Psoas muscle (tissue), 8 donors: ENCODE results near the gene WSCD2. TPM values are rescaled to one million over a fixed set of nuclear protein-coding genes. Genes with fewer than 3 reads are reported as not detected.
"Not testable (repeated sequence)": the region's sequence is repeated elsewhere in the genome, so short reads cannot be mapped to it uniquely, and the experiment has no call there.

Experiments used
- ATAC-seq, 4 donors: fragments of 200-7000 bp; cut with Tn5 transposase; one replicate each; pipeline ENCODE4 v1.9.1; 2020; ENCODE audit warnings: moderate library complexity in 3 of 4, mild to moderate bottlenecking in 2 of 4
- DNase-seq, 2 donors: peaks; one replicate each; pipeline ENCODE4 v3.0.0-alpha.2; 2020
- H3K27ac ChIP-seq: fragments of 200-600 bp; one replicate; pipeline ENCODE4 v1.8.0; 2022
- H3K27me3 ChIP-seq, 3 donors: fragments of 200-600 bp in 1 of 3; one replicate each; pipeline versions ENCODE4 v1.6.1 to v1.8.0; 2013 to 2022; ENCODE audit warnings: low read length in 2 of 3, mild to moderate bottlenecking in 2 of 3, moderate library complexity in 1 of 3; ENCODE audit not compliant: insufficient read depth in 3 of 3
- H3K36me3 ChIP-seq, 2 donors: fragments of 200-600 bp in 1 of 2; one replicate each; pipeline versions ENCODE4 v1.6.1 to v1.8.0; 2013 to 2022; ENCODE audit warnings: low read depth in 1 of 2, mild to moderate bottlenecking in 1 of 2, moderate library complexity in 1 of 2; ENCODE audit not compliant: insufficient read depth in 1 of 2
- H3K4me1 ChIP-seq: fragments of 200-600 bp; one replicate; pipeline ENCODE4 v1.8.0; 2022
- H3K4me3 ChIP-seq: fragments of 200-600 bp; one replicate; pipeline ENCODE4 v1.8.0; 2022; ENCODE audit warnings: mild to moderate bottlenecking
- H3K9me3 ChIP-seq: fragments of 200-600 bp; one replicate; pipeline ENCODE4 v1.8.0; 2022
- WGBS, 3 donors: extraction: QIAGEN DNeasy Blood & Tissue Kit; methylation state at CpG; one replicate each; pipeline versions ENCODE4 v1.1.6 to v1.1.7; 2013; 5-methylcytosine and 5-hydroxymethylcytosine counted together
- intact Hi-C, 2 donors: fragments of 100-400 bp; cut with DNase I; formaldehyde crosslinking; loops; one replicate each; pipeline versions ENCODE4 v1.11.0 to v1.14.2; 2022
- polyA plus RNA-seq, 3 donors: library from polyadenylated mRNA; stranded (reverse); fragments of 200-250 nt; gene quantifications; one replicate each; pipeline ENCODE4 v1.2.3, GENCODE V29; 2013
- total RNA-seq, 4 donors: library from RNA; stranded (reverse); fragmentation: NEBNext Ultra II Directional in 2 of 4; extraction: Animal tissue kit (Norgen Biotek cat#: 25700) in 2 of 4; gene quantifications; one replicate each; pipeline versions ENCODE4 v1.2.1 to v1.2.4, GENCODE V29; 2021 to 2023
- TF ChIP-seq, protein P1 (sequence below): fragments of 200-600 bp; IDR thresholded peaks from one replicate; pipeline ENCODE4 v1.8.0; 2022; ENCODE audit warnings: antibody characterized with exemption
- donor health status: healthy with polysubstance abuse.
- donor health status: DM: no; HTN: no; CAD: no; lungs with moderate emphysema.
- donor health status: Bipolar disorder and iron deficiency.
- donor health status: healthy.
- donor health status: DM: yes; HTN: yes; CAD: no.
- donor health status: DM: no; HTN: no; CAD: no.
- donor health status: DM: no; HTN: no; CAD: no.
- donor health status: DM: yes; HTN: yes; CAD: no.

WSCD2 gene
- total and polyA plus RNA-seq, 7 donors = 0.01 to 0.21 TPM; not detected in 5

DNA sequence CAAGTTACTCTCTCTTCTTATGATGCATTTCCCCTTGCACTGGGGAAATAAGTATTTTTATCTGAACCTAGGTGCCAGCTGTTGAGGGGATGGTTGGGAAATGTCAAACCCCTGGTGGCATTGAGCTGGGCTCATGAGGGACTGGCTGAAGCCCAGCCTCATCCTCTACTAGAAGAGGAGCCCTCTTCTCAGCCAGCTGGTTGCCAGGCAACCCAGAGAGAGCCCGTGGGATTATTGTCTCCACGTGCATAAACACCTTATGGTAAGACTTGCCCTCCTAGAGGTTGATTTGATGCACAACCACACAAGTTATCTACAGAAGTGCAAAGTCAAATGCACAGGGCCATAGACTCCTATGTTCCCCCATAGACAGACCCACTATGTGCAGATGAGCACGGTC lies 89.8 kb downstream of the WSCD2 start:
- WGBS, 3 donors = 44 to 51% (median 45%) methylated on average over 3 of the region's 3 CpGs
- no peak overlapping the region for H3K27ac ChIP-seq

DNA sequence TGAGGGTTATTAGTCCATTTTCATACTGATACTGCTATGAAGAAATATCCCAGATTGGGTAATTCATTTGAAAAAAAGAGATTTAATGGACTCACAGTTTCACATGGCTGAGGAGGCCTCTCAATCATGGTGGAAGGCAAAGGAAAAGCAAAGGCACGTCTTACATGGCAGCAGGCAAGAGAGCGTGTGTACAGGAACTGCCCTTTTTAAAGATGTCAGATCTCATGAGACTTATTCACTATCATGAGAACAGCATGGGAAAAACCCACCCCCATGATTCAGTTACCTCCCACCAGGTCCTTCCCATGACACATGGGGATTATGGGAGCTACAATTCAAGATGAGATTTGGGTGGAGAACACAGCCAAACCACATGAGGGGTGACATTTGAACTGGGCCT lies 96.0 kb downstream of the WSCD2 start:
- H3K4me3 ChIP-seq, H3K27me3 ChIP-seq, H3K9me3 ChIP-seq, H3K27ac ChIP-seq, H3K4me1 ChIP-seq, H3K36me3 ChIP-seq, intact Hi-C loops, ATAC-seq, DNase-seq: not testable (repeated sequence)
- WGBS, 3 donors = 28 to 54% (median 54%) methylated on average over 2 of the region's 2 CpGs

More for the DNA sequence above, 89.8 kb downstream of the WSCD2 start:
- Histone ChIP-seq H3K9me3 (no peaks in the 10 kb centered on the region), H3K4me3 (no peak overlapping the region), H3K27me3 (no peaks in the 10 kb centered on the region), H3K36me3 (no peaks in the 10 kb centered on the region), H3K4me1 (no peaks in the 10 kb centered on the region)
- DNase-seq = no peak
- ATAC-seq = no peak
- TF ChIP-seq, protein P1, sequence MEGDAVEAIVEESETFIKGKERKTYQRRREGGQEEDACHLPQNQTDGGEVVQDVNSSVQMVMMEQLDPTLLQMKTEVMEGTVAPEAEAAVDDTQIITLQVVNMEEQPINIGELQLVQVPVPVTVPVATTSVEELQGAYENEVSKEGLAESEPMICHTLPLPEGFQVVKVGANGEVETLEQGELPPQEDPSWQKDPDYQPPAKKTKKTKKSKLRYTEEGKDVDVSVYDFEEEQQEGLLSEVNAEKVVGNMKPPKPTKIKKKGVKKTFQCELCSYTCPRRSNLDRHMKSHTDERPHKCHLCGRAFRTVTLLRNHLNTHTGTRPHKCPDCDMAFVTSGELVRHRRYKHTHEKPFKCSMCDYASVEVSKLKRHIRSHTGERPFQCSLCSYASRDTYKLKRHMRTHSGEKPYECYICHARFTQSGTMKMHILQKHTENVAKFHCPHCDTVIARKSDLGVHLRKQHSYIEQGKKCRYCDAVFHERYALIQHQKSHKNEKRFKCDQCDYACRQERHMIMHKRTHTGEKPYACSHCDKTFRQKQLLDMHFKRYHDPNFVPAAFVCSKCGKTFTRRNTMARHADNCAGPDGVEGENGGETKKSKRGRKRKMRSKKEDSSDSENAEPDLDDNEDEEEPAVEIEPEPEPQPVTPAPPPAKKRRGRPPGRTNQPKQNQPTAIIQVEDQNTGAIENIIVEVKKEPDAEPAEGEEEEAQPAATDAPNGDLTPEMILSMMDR = no peak
- intact Hi-C loops = no loop called here

DNA sequence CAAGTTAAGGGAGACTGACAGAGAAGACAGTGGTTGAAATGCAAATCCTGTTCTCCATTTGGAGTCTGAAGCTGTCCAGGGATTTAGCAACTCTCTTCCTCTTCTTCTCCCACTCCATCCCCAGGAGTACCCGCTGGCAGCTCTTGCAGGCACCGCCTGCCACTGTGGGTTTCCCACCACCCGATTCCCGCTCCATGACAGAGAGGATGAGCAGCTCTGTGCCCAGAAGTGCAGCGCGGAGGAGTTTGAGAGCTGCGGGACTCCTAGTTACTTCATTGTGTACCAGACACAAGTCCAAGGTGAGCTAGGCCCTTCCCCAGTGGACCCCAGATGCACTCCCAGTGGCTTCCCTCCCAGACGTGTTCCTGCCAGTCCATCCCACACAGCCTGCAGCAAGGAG lies 97.8 kb downstream of the WSCD2 start:
- intact Hi-C loops = no loop called here
- Histone ChIP-seq H3K9me3 (no peaks in the 10 kb centered on the region), H3K27me3 (no peaks in the 10 kb centered on the region), H3K4me3 (no peak overlapping the region), H3K4me1 (no peaks in the 10 kb centered on the region), H3K27ac (no peak overlapping the region), H3K36me3 (no peaks in the 10 kb centered on the region)
- TF ChIP-seq, protein P1 = no peak
- no peak for ATAC-seq
- 73 to 78% (median 77%) methylated on average over 8 of the region's 8 CpGs for WGBS, 3 donors
- DNase-seq = no peak

DNA sequence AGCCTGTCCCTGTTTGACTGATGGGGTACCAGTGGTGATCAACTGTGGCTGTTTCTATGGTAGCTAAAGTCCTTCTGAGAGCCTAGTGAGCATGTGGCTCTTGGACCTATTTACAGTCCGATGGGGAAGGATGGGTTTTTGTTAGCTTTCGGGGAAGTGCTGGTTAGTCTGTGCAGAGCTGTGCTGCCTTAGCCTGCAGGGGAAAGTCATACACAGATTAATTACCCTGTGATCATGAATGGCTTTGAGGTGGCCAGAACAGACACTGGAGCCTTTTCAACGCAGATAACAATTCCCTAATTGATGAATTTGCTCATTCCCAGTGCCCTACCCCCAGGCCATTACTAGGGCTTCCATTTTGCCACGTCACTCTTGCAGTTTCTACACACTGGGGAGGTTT lies 99.7 kb downstream of the WSCD2 start:
- H3K36me3 ChIP-seq = no peaks in the 10 kb centered on the region
- TF ChIP-seq, protein P1 = no peak

DNA sequence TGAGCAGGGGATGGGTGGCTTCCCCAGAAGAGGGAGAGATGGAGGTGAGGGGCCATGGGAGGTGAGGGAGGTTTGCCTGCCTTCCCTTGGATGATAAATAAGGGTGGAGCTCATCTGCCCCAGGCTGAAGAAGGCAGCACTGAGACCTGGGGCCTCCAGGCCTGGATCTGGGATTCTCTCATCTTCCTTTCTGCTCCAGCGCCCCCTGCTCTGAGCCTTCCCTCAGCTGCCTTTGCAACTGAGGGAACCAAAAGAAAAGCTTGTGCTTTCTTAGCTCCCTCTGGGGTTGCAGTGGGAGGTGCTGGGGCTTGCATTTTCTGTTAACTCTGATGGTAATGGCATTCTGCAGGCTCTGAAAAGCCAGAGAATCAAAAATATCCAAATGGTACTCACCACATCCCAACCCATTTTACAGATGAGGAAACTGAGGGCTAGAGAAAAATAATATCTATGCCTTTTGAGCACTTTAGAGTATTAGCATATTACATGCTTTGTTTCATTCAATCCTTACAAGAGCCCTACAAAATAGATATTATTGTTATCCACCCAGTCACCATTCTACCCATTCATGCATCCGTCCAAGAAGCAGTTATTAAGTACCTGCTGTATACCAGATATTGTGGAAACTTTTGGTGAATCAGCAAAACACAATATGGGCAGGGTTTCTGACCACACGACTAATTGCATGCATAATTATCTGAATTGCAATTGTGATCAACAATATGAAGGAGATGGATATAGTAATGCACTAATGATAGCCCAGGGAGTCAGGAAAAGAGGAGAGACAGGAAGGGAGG lies 102.2 kb downstream of the WSCD2 start:
- H3K4me3 ChIP-seq = no peak overlapping the region
- no peak for DNase-seq
- intact Hi-C loops = loop anchor here in 1 of 2 donors (10.0 kb wide), 1 partner anchor 223 kb away; no protein-coding TSS in a partner anchor
- ATAC-seq = no peak
- H3K36me3 ChIP-seq = no peaks in the 10 kb centered on the region
- no peak overlapping the region for H3K27ac ChIP-seq
- H3K27me3 ChIP-seq = no peaks in the 10 kb centered on the region
- WGBS, 3 donors = 35 to 39% (median 37%) methylated on average over 3 of the region's 3 CpGs
- H3K9me3 ChIP-seq = no peaks in the 10 kb centered on the region
- TF ChIP-seq, protein P1 = no peak
- H3K4me1 ChIP-seq = no peaks in the 10 kb centered on the region

More for the DNA sequence above, 99.7 kb downstream of the WSCD2 start:
- Histone ChIP-seq H3K4me3 (no peak overlapping the region), H3K27ac (no peak overlapping the region), H3K9me3 (no peaks in the 10 kb centered on the region), H3K4me1 (no peaks in the 10 kb centered on the region), H3K27me3 (no peaks in the 10 kb centered on the region)
- intact Hi-C loops = no loop called here
- DNase-seq (no peak), ATAC-seq (no peak)
- 60 to 73% (median 63%) methylated on average over 4 of the region's 4 CpGs for WGBS, 3 donors
